Heart left ventricle (tissue), 16 donors: ENCODE results near the gene TFB2M. TPM values are rescaled to one million over a fixed set of nuclear protein-coding genes. Genes with fewer than 3 reads are reported as not detected.

ENCODE experiments used
- ATAC-seq, 4 donors: fragments of 200-7000 bp; cut with Tn5 transposase; one replicate each; pipeline ENCODE4 v1.9.1; 2020 to 2022; ENCODE audit warnings: moderate library complexity in 4 of 4, mild to moderate bottlenecking in 3 of 4, moderate number of reproducible peaks in 1 of 4
- DNase-seq, 5 donors: peaks; one replicate each; pipeline ENCODE4 v3.0.0-alpha.2; 2020
- H3K27ac ChIP-seq, 12 donors: fragments of 200-600 bp; sonication (generic) in 4 of 12; one replicate each; pipeline versions ENCODE4 v1.5.0 to v1.8.0; 2016 to 2022; ENCODE audit warnings: mild to moderate bottlenecking in 2 of 12
- H3K27me3 ChIP-seq, 9 donors: fragments of 200-600 bp; sonication (generic) in 2 of 9; one replicate each; pipeline versions ENCODE4 v1.5.1 to v1.8.0; 2016 to 2022; ENCODE audit warnings: mild to moderate bottlenecking in 3 of 9
- H3K36me3 ChIP-seq, 9 donors: fragments of 200-600 bp; sonication (generic) in 2 of 9; one replicate each; pipeline versions ENCODE4 v1.5.0 to v1.8.0; 2018 to 2022; ENCODE audit warnings: mild to moderate bottlenecking in 2 of 9
- H3K4me1 ChIP-seq, 12 donors: fragments of 200-600 bp; sonication (generic) in 4 of 12; one replicate each; pipeline versions ENCODE4 v1.5.0 to v1.8.0; 2016 to 2022; ENCODE audit warnings: mild to moderate bottlenecking in 3 of 12
- H3K4me3 ChIP-seq, 12 donors: fragments of 200-600 bp; sonication (generic) in 4 of 12; one replicate each; pipeline versions ENCODE4 v1.5.0 to v1.8.0; 2017 to 2022; ENCODE audit warnings: mild to moderate bottlenecking in 9 of 12, moderate library complexity in 4 of 12
- H3K9me3 ChIP-seq, 12 donors: fragments of 200-600 bp; sonication (generic) in 4 of 12; one replicate each; pipeline versions ENCODE4 v1.5.0 to v1.8.0; 2016 to 2022; ENCODE audit warnings: mild to moderate bottlenecking in 1 of 12
- POLR2A ChIP-seq, 2 donors: fragments of 450-650 bp; IDR thresholded peaks; one replicate each; pipeline ENCODE4 v1.6.1; 2017; ENCODE audit warnings: antibody characterized with exemption in 2 of 2, mild to moderate bottlenecking in 2 of 2, moderate library complexity in 2 of 2
- WGBS, 4 donors: extraction: QIAGEN DNeasy Blood & Tissue Kit in 2 of 4; methylation state at CpG; one replicate each; pipeline versions ENCODE4 v1.1.5 to v1.1.7; 2013 to 2018; 5-methylcytosine and 5-hydroxymethylcytosine counted together
- intact Hi-C, 10 donors: fragments of 100-400 bp; cut with DNase I; formaldehyde crosslinking; loops; one replicate each; pipeline versions ENCODE4 v1.11.1 to v1.14.2; 2022
- polyA plus RNA-seq, 2 donors: library from polyadenylated mRNA; stranded (reverse); fragments of 200-250 nt; gene quantifications; one replicate each; pipeline ENCODE4 v1.2.3, GENCODE V29; 2013
- total RNA-seq, 9 donors: library from RNA; depleted of rRNA in 2 of 9; stranded (reverse); fragments of >200 nt in 2 of 9; fragmentation: NEBNext Ultra II Directional in 3 of 9; extraction: Animal tissue kit (Norgen Biotek cat#: 25700) in 3 of 9; gene quantifications; one replicate each; pipeline versions ENCODE4 v1.1.0 to v1.2.4, GENCODE V29; 2016 to 2023
- TF ChIP-seq, protein P1 (sequence below), 12 donors: fragments of 200-600 bp; sonication (generic) in 4 of 12; IDR thresholded peaks; one replicate each; pipeline versions ENCODE4 v1.5.0 to v1.8.0; 2018 to 2022; ENCODE audit warnings: antibody characterized with exemption in 12 of 12, mild to moderate bottlenecking in 5 of 12
- donor health status: ischemic (EF 13 %, LVEDD 7.1; RV severe dilation, severe dysfunction).
- donor health status: healthy with polysubstance abuse.
- donor health status: DM: no; HTN: yes; CAD: no.
- donor health status: DM: no; HTN: no; CAD: no.
- donor health status: ischemic (EF 25% LVEDD 6.9; RV normal size, moderate dysfunction).
- donor health status: ischemic (EF 25% LVEDD 5.7; RV mildly dilated, moderate dysfunction).
- donor health status: healthy.
- donor health status: DM: yes; HTN: yes; CAD: no.
- donor health status: ischemic (EF 35%, LVEDD 5.7; RV mildly dilated, moderate dysfunction).
- donor health status: nonischemic (EF 11% LVEDD 7.7; RV severe dilation, severe dysfunction).
- donor health status: DM: yes; HTN: yes; CAD: no.
- donor health status: PGD.
- donor health status: ischemic (EF 29% LVEDD 5.4; RV normal size, mild dysfunction).
- donor health status: nonischemic (EF 23%, LVEDD 6.1; RV moderate dilation, normal function).

Gene TFB2M
- total and polyA plus RNA-seq, 11 donors, result 4.2 to 18.6 (median 12.8) TPM

DNA sequence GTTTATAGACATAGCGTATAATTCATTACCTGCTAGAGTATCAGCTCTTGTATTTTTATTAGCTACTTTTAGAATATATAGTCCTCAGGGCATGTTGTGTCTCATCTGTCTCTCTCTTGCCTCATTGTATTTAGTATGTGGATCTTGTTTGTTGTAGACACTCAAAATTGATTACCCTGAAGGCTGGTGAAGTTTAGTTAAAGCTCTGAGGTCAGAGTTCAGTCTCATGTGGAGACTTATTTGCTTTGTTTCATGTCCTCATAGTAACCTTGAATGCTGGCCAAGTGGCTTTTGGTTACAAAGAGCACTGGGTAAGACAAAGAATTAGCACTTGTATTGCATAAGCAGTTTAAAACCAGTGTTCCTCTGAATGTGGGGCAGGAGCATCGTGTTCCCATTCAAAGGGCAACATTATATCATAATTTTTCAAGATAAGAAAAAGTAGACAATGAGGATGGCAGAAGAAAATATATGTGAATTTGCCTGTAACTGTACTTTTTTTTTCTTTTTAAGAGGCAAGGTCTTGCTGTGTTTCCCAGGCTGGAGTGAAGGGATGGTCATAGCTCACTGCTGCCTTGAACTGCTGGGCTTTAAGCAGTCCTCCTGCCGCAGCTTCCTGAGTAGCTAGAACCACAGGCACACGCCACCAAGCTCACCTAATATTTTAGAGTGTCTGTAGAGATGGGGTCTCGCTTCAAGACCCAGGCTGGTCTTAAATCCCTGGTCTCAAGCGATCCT, 17.6 kb upstream of the TFB2M start:
- Histone ChIP-seq H3K4me3 (no peak overlapping the region), H3K27me3 (no peaks in the 10 kb centered on the region), H3K27ac (peak overlapping the region; percentile 1 to 76 (median 37)), H3K36me3 (peaks cover 0 to 6% (median 0%) of the 10 kb centered on the region in 9 donors), H3K9me3 (no peaks in the 10 kb centered on the region), H3K4me1 (peaks cover 4 to 83% (median 53%) of the 10 kb centered on the region in 12 donors)
- ATAC-seq, result peak; percentile 73 to 84 (median 76)
- TF ChIP-seq POLR2A (IDR thresholded peaks at IDR 0.05), result no peak
- TF ChIP-seq, protein P1, sequence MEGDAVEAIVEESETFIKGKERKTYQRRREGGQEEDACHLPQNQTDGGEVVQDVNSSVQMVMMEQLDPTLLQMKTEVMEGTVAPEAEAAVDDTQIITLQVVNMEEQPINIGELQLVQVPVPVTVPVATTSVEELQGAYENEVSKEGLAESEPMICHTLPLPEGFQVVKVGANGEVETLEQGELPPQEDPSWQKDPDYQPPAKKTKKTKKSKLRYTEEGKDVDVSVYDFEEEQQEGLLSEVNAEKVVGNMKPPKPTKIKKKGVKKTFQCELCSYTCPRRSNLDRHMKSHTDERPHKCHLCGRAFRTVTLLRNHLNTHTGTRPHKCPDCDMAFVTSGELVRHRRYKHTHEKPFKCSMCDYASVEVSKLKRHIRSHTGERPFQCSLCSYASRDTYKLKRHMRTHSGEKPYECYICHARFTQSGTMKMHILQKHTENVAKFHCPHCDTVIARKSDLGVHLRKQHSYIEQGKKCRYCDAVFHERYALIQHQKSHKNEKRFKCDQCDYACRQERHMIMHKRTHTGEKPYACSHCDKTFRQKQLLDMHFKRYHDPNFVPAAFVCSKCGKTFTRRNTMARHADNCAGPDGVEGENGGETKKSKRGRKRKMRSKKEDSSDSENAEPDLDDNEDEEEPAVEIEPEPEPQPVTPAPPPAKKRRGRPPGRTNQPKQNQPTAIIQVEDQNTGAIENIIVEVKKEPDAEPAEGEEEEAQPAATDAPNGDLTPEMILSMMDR (IDR thresholded peaks at IDR 0.05), result no peak
- WGBS, 4 donors, result 70 to 81% (median 76%) methylated on average over 6 of the region's 6 CpGs
- intact Hi-C loops, result no loop called here
- no peak for DNase-seq

DNA sequence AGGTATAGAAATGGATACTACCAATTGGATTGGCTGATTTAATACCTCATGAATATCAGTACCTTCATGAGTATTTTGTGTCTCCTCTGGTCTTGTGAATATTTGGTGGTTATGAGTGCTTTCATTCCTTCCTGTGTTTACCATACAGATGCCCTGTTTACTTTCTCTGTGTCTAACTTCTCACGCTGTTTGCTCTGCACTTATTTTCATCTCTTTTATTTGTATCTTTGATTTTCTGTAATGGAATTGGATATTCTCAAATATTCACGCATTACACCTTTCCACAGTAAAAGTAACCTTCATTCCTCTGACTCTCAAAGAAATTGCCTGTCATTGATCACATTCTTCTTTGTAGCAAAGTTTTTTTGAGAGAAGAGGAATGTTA, 17.0 kb upstream of the TFB2M start:
- H3K27ac ChIP-seq, result peak overlapping the region in 11 of 12 donors; percentile 18 to 76 (median 41)
- ATAC-seq (no peak), DNase-seq (no peak)
- intact Hi-C loops, result no loop called here
- WGBS, 4 donors, result 91 to 97% (median 95%) methylated on average over 2 of the region's 2 CpGs
- peaks cover 4 to 86% (median 55%) of the 10 kb centered on the region in 12 donors for H3K4me1 ChIP-seq
- H3K4me3 ChIP-seq, result no peak overlapping the region
- H3K27me3 ChIP-seq, result no peaks in the 10 kb centered on the region
- H3K9me3 ChIP-seq, result no peaks in the 10 kb centered on the region
- TF ChIP-seq, protein P1 (IDR thresholded peaks at IDR 0.05), result no peak
- TF ChIP-seq POLR2A (IDR thresholded peaks at IDR 0.05), result no peak
- peaks cover 0 to 6% (median 0%) of the 10 kb centered on the region in 9 donors for H3K36me3 ChIP-seq

DNA sequence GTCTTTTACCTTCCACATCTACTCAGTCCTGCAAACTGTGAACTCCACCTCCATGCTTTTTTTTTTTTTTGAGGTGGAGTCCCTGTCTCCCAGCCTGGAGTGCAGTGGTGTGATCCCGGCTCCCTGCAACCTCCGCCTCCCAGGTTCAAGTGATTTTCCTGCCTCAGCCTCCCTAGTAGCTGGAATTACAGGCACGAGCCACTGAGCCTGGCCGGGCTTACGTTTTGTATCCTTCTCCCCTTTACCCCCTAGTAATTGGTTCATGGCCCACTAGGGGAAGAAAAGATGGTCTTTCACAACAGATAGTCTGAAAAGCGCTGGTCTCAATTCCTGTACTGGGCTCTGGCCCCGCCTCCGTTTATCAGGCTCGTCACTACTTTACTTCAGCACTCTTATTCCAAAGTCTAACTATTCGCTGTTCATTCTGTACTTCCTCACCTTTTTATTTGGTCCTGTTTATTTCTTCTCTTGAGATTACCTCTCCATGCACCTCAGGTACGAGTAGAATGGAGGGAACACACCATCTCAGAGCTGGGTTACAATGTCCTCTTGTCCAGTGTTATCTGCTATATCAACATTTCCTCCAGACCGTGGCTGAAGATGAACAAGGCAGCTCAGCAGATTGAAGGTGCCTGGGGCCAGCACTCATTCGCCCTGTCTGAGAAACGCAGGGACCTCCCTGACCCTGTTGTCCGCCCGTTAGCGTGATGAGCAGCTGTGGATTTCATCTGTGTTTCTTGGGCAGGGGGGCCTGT, 16.4 kb upstream of the TFB2M start:
- peaks cover 0 to 6% (median 0%) of the 10 kb centered on the region in 9 donors for H3K36me3 ChIP-seq
- no peaks in the 10 kb centered on the region for H3K9me3 ChIP-seq
- no peak overlapping the region for H3K4me3 ChIP-seq
- ATAC-seq (no peak), DNase-seq (no peak)
- intact Hi-C loops, result no loop called here
- TF ChIP-seq POLR2A (IDR thresholded peaks at IDR 0.05), result no peak
- TF ChIP-seq, protein P1 (IDR thresholded peaks at IDR 0.05), result no peak
- WGBS, 4 donors, result 85 to 89% (median 87%) methylated on average over 17 of the region's 17 CpGs
- H3K27me3 ChIP-seq, result no peaks in the 10 kb centered on the region
- H3K27ac ChIP-seq, result peak overlapping the region in 6 of 12 donors; percentile 41 to 76 (median 64)
- H3K4me1 ChIP-seq, result peaks cover 4 to 86% (median 58%) of the 10 kb centered on the region in 12 donors
